Keratinocyte (primary cell): ENCODE results near the gene SMIM30. TPM values are rescaled to one million over a fixed set of nuclear protein-coding genes. Genes with fewer than 3 reads are reported as not detected.

ENCODE experiments used
- DNase-seq: peaks from one replicate; pipeline ENCODE4 v3.0.0-alpha.2; 2011; ENCODE audit warnings: low read depth, missing footprints, low spot score
- FAIRE-seq: peaks from 2 replicates; lab custom pipeline; 2011; peaks lifted over from hg19 to GRCh38; lab: Jason Lieb, UNC
- H2AFZ ChIP-seq: 2 replicates; pipeline ENCODE4 v1.6.0; 2012; ENCODE audit warnings: low read length, control low read depth, inconsistent platforms; ENCODE audit not compliant: control insufficient read depth
- H3K27ac ChIP-seq: 2 replicates; pipeline ENCODE4 v1.5.1; 2011; ENCODE audit warnings: low read length; ENCODE audit not compliant: control insufficient read depth, insufficient read depth
- H3K27me3 ChIP-seq: 3 replicates; pipeline ENCODE4 v1.6.0; 2011; ENCODE audit warnings: low read length; ENCODE audit not compliant: control insufficient read depth, insufficient read depth; ENCODE audit errors: extremely low read depth
- H3K36me3 ChIP-seq, 2 experiments: 2 replicates in 1 of 2; 3 replicates in 1 of 2; pipeline ENCODE4 v1.5.1; 2011; ENCODE audit warnings: low read length in 2 of 2, mild to moderate bottlenecking in 1 of 2; ENCODE audit not compliant: control insufficient read depth in 2 of 2, insufficient read depth in 2 of 2; ENCODE audit errors: extremely low read depth in 1 of 2
- H3K4me1 ChIP-seq: 3 replicates; pipeline ENCODE4 v1.5.1; 2011; ENCODE audit warnings: low read length; ENCODE audit not compliant: control insufficient read depth, insufficient read depth; ENCODE audit errors: extremely low read depth
- H3K4me2 ChIP-seq: 3 replicates; pipeline ENCODE4 v1.6.0; 2011; ENCODE audit warnings: low read depth, low read length; ENCODE audit not compliant: control insufficient read depth, insufficient read depth; ENCODE audit errors: extremely low read depth
- H3K4me3 ChIP-seq, 3 experiments: fragments of 200-600 bp in 1 of 3; sonication (generic) in 1 of 3; 2 replicates in 2 of 3; 3 replicates in 1 of 3; pipeline ENCODE4 v1.5.1; 2011 to 2016; ENCODE audit warnings: low read length in 3 of 3, mild to moderate bottlenecking in 3 of 3, control low read depth in 2 of 3, inconsistent platforms in 1 of 3, low read depth in 1 of 3, mixed read lengths in 1 of 3, mixed run types in 1 of 3, moderate library complexity in 1 of 3; ENCODE audit not compliant: control insufficient read depth in 2 of 3, insufficient read depth in 2 of 3; ENCODE audit errors: extremely low read depth in 1 of 3
- H3K79me2 ChIP-seq: 2 replicates; pipeline ENCODE4 v1.6.0; 2012; ENCODE audit warnings: low read length; ENCODE audit not compliant: control insufficient read depth, insufficient read depth
- H3K9ac ChIP-seq: 3 replicates; pipeline ENCODE4 v1.6.0; 2011; ENCODE audit warnings: low read length; ENCODE audit not compliant: control insufficient read depth, insufficient read depth; ENCODE audit errors: extremely low read depth
- H3K9me1 ChIP-seq: 3 replicates; pipeline ENCODE4 v1.6.0; 2011; ENCODE audit warnings: low read length; ENCODE audit not compliant: control insufficient read depth, insufficient read depth; ENCODE audit errors: extremely low read depth
- H3K9me3 ChIP-seq: 2 replicates; pipeline ENCODE4 v1.5.1; 2012; ENCODE audit warnings: low read depth, low read length; ENCODE audit not compliant: control insufficient read depth
- H4K20me1 ChIP-seq: 3 replicates; pipeline ENCODE4 v1.6.0; 2011; ENCODE audit warnings: low read length; ENCODE audit not compliant: control insufficient read depth, insufficient read depth; ENCODE audit errors: extremely low read depth
- EZH2 ChIP-seq: IDR thresholded peaks from one replicate; pipeline ENCODE4 v1.6.1; 2012; ENCODE audit warnings: inconsistent platforms, mild to moderate bottlenecking, low read length, moderate library complexity
- dilution Hi-C: fragments of 300-500 bp; cut with MboI; formaldehyde crosslinking; loops from one replicate; pipeline ENCODE4 v1.7.0; 2020; ENCODE audit warnings: low sequenced_read_pairs; ENCODE audit not compliant: extremely low pct_ligation_motif_present
- polyA plus RNA-seq, 5 experiments: library from polyadenylated mRNA; depleted of rRNA in 3 of 5; stranded (reverse) in 3 of 5; stranded (forward) in 1 of 5; unstranded in 1 of 5; fragments of >200 nt; gene quantifications; 1 replicate in 1 of 5; 2 replicates in 3 of 5; 3 replicates in 1 of 5; pipeline versions ENCODE4 v1.2.1 to v1.2.3, GENCODE V29; 2011 to 2012; ENCODE audit warnings: missing spikeins in 2 of 5, low read depth in 1 of 5, low replicate concordance in 1 of 5
- TF ChIP-seq, protein P1 (sequence below), 3 experiments: IDR thresholded peaks in 1 of 3; conservative IDR thresholded peaks in 1 of 3; optimal IDR thresholded peaks in 1 of 3; 2 replicates in 2 of 3; 3 replicates in 1 of 3; pipeline versions ENCODE3 to v1.5.1; 2011; ENCODE audit warnings: low read length in 3 of 3, mild to moderate bottlenecking in 3 of 3, moderate library complexity in 2 of 3, control low read depth in 1 of 3, inconsistent platforms in 1 of 3; ENCODE audit not compliant: insufficient read depth in 2 of 3; ENCODE audit errors: extremely low read depth in 1 of 3

Gene SMIM30
- polyA plus RNA-seq, 1 donor (not counting 4 experiments of a cell fraction or from before 2014, with no cell fraction given), result 94.5 TPM

DNA sequence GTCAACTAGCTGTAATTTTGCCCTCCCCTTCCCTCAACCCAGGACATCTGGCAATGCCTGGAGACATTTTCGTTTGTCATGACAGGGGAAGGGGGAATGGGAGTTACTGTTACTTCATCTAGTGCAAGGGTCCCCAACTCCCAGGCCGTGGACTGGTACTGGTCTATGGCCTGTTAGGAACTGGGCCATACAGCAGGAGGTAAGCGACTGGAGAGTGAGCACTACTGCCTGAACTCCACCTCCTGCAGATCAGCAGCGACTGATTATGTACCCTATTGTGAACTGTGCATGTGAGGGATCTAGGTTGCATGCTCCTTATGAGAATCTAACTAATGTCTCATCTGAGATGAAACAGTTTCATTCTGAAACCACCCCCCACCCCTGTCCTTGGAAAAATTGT is 22.6 kb upstream of the SMIM30 start:
- H3K9me3 ChIP-seq, result no peaks in the 10 kb centered on the region
- H3K4me1 ChIP-seq, result no peaks in the 10 kb centered on the region
- no peak overlapping the region for H3K27ac ChIP-seq
- FAIRE-seq, result no peak
- no peaks in the 10 kb centered on the region for H3K9me1 ChIP-seq
- no peak for TF ChIP-seq EZH2
- TF ChIP-seq, protein P1, sequence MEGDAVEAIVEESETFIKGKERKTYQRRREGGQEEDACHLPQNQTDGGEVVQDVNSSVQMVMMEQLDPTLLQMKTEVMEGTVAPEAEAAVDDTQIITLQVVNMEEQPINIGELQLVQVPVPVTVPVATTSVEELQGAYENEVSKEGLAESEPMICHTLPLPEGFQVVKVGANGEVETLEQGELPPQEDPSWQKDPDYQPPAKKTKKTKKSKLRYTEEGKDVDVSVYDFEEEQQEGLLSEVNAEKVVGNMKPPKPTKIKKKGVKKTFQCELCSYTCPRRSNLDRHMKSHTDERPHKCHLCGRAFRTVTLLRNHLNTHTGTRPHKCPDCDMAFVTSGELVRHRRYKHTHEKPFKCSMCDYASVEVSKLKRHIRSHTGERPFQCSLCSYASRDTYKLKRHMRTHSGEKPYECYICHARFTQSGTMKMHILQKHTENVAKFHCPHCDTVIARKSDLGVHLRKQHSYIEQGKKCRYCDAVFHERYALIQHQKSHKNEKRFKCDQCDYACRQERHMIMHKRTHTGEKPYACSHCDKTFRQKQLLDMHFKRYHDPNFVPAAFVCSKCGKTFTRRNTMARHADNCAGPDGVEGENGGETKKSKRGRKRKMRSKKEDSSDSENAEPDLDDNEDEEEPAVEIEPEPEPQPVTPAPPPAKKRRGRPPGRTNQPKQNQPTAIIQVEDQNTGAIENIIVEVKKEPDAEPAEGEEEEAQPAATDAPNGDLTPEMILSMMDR (optimal IDR thresholded peaks at IDR 0.05 in 1 of 3, IDR thresholded peaks at IDR 0.05 in 1 of 3, conservative IDR thresholded peaks at IDR 0.05 in 1 of 3; ENCODE audit: extremely low read depth in 1 of 3, insufficient read depth in 2 of 3, low read length in 3 of 3), result no peak
- H2AFZ ChIP-seq, result no peak overlapping the region
- H3K36me3 ChIP-seq, result no peaks in the 10 kb centered on the region
- no peak overlapping the region for H3K9ac ChIP-seq
- DNase-seq, result no peak
- H3K4me2 ChIP-seq, result no peak overlapping the region
- H3K4me3 ChIP-seq, result no peak overlapping the region
- H3K79me2 ChIP-seq, result no peaks in the 10 kb centered on the region
- no peaks in the 10 kb centered on the region for H4K20me1 ChIP-seq
- H3K27me3 ChIP-seq, result no peaks in the 10 kb centered on the region
- dilution Hi-C loops, result no loop called here

DNA sequence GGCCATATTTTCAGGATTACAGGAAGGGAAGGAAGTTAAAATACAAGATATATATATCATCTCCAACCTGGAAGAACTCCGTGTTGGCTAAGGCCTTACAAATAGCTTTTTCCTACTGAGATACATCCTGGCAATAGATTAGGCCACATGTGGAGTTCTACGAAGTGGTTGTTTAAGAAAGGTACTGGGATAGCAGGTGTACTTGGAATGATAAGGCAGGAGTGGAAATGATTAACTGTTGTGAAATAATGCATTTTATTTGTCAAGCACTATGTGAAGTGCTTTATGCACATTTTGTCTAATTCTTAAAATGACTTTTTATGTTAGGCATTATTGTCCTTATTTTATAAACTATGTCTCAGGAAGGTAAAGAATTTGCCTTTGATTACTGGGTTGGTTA is 18.9 kb upstream of the SMIM30 start:
- TF ChIP-seq, protein P1 (optimal IDR thresholded peaks at IDR 0.05 in 1 of 3, IDR thresholded peaks at IDR 0.05 in 1 of 3, conservative IDR thresholded peaks at IDR 0.05 in 1 of 3; ENCODE audit: extremely low read depth in 1 of 3, insufficient read depth in 2 of 3, low read length in 3 of 3), result no peak
- TF ChIP-seq EZH2, result no peak
- no peaks in the 10 kb centered on the region for H3K9me1 ChIP-seq
- no peaks in the 10 kb centered on the region for H3K36me3 ChIP-seq
- FAIRE-seq (no peak), DNase-seq (no peak)
- H4K20me1 ChIP-seq, result no peaks in the 10 kb centered on the region
- no peaks in the 10 kb centered on the region for H3K79me2 ChIP-seq
- no peak overlapping the region for H3K4me2 ChIP-seq
- no peak overlapping the region for H2AFZ ChIP-seq
- H3K27ac ChIP-seq, result no peak overlapping the region
- H3K4me3 ChIP-seq, result no peak overlapping the region
- no peaks in the 10 kb centered on the region for H3K4me1 ChIP-seq
- dilution Hi-C loops, result no loop called here
- H3K9ac ChIP-seq, result no peak overlapping the region
- no peaks in the 10 kb centered on the region for H3K9me3 ChIP-seq
- H3K27me3 ChIP-seq, result no peaks in the 10 kb centered on the region
